A549 (cell line): ENCODE results near the gene EPHB1. TPM values are rescaled to one million over a fixed set of nuclear protein-coding genes. Genes with fewer than 3 reads are reported as not detected.

Experiments used
- ATAC-seq, 2 experiments: fragments of 200-7000 bp in 1 of 2; fragments of >200 bp in 1 of 2; cut with Nextera tagmentation in 1 of 2; cut with Tn5 transposase in 1 of 2; 3 replicates each; pipeline versions ENCODE4 v1.8.0 to v1.9.1; 2018 to 2020; ENCODE audit warnings: mild to moderate bottlenecking in 1 of 2, moderate library complexity in 1 of 2
- CTCF ChIA-PET: fragments of 300-600 bp; sonication (Branson Sonifier 250); formaldehyde crosslinking; extraction: SDS; loops from one replicate; lab custom pipeline; 2021; ENCODE audit warnings: antibody characterized with exemption, inconsistent platforms; lab: Yijun Ruan, JAX
- POLR2A ChIA-PET: fragments of 350-600 bp; formaldehyde crosslinking; extraction: SDS; loops from one replicate; lab custom pipeline; 2021; ENCODE audit warnings: antibody characterized with exemption, inconsistent platforms; lab: Yijun Ruan, JAX
- DNase-seq, 2 experiments: peaks; one replicate each; pipeline versions ENCODE4 v3.0.0 to v3.0.0-alpha.2; 2011 to 2016; ENCODE audit warnings: low read depth in 1 of 2, low spot score in 1 of 2
- FAIRE-seq: peaks from 2 replicates; lab custom pipeline; 2011; peaks lifted over from hg19 to GRCh38; lab: Jason Lieb, UNC
- H3K27ac ChIP-seq, 2 experiments: fragments of >200 bp; sonication (Bioruptor Twin); formaldehyde crosslinking; 3 replicates each; pipeline ENCODE4 v1.5.1; 2016 to 2017
- H3K4me1 ChIP-seq: fragments of >200 bp; sonication (Bioruptor Twin); formaldehyde crosslinking; 3 replicates; pipeline ENCODE4 v1.6.1; 2016
- H3K4me2 ChIP-seq: fragments of >200 bp; sonication (Bioruptor Twin); formaldehyde crosslinking; 3 replicates; pipeline ENCODE4 v1.6.1; 2016
- H3K4me3 ChIP-seq: fragments of >200 bp; sonication (Bioruptor Twin); formaldehyde crosslinking; 3 replicates; pipeline ENCODE4 v1.5.1; 2016
- H3K9me3 ChIP-seq: fragments of >200 bp; sonication (Bioruptor Twin); formaldehyde crosslinking; 3 replicates; pipeline ENCODE4 v1.6.1; 2016
- EHMT2 ChIP-seq: fragments of 200-600 bp; sonication (generic); IDR thresholded peaks from 2 replicates; pipeline ENCODE4 v1.6.1; 2016; ENCODE audit warnings: antibody characterized with exemption, low read depth, mild to moderate bottlenecking, moderate library complexity
- ESRRA ChIP-seq: fragments of 150-350 bp; IDR thresholded peaks from 2 replicates; pipeline ENCODE4 v1.6.1; 2014; ENCODE audit warnings: mild to moderate bottlenecking, low read length, borderline replicate concordance
- FOXS1 ChIP-seq: fragments of 250-450 bp; sonication (Bioruptor Pico); IDR thresholded peaks from 2 replicates; pipeline ENCODE4 v1.5.0; 2020; ENCODE audit warnings: mild to moderate bottlenecking, moderate library complexity
- HOXA7 ChIP-seq: fragments of 250-450 bp; sonication (Bioruptor Pico); IDR thresholded peaks from 2 replicates; pipeline ENCODE4 v1.5.0; 2020; ENCODE audit warnings: mild to moderate bottlenecking, moderate library complexity
- KDM5A ChIP-seq: fragments of 200-600 bp; sonication (generic); IDR thresholded peaks from 2 replicates; pipeline ENCODE4 v1.6.1; 2016; ENCODE audit warnings: antibody characterized with exemption, mild to moderate bottlenecking
- MAZ ChIP-seq: fragments of 150-350 bp; IDR thresholded peaks from 2 replicates; pipeline ENCODE4 v1.6.1; 2014; ENCODE audit warnings: antibody characterized with exemption, low read depth, low read length, borderline replicate concordance
- MYC ChIP-seq: IDR thresholded peaks from 2 replicates; pipeline ENCODE4 v1.6.1; 2012; ENCODE audit warnings: mild to moderate bottlenecking, inconsistent platforms, low read length, improper control_type of control experiment, borderline replicate concordance
- POLR2A ChIP-seq: IDR thresholded peaks from 2 replicates; pipeline ENCODE4 v1.6.1; 2012; ENCODE audit warnings: mild to moderate bottlenecking, low read length
- RAD21 ChIP-seq, 2 experiments: fragments of >200 bp in 1 of 2; sonication (Bioruptor Twin) in 1 of 2; formaldehyde crosslinking in 1 of 2; IDR thresholded peaks in 1 of 2; conservative IDR thresholded peaks in 1 of 2; 2 replicates in 1 of 2; 3 replicates in 1 of 2; pipeline ENCODE4 v1.6.1; 2012 to 2018; ENCODE audit warnings: inconsistent platforms in 1 of 2
- RARB ChIP-seq: fragments of 250-450 bp; sonication (Bioruptor Pico); IDR thresholded peaks from 2 replicates; pipeline ENCODE4 v1.8.0; 2021; ENCODE audit warnings: mild to moderate bottlenecking, moderate library complexity
- SMC3 ChIP-seq: fragments of >200 bp; sonication (Bioruptor Twin); formaldehyde crosslinking; IDR thresholded peaks from 3 replicates; pipeline ENCODE4 v1.6.1; 2018; ENCODE audit warnings: inconsistent platforms
- ZFP36 ChIP-seq: fragments of 450-650 bp; IDR thresholded peaks from 2 replicates; pipeline ENCODE4 v1.6.1; 2014; ENCODE audit warnings: borderline replicate concordance; ENCODE audit not compliant: partially characterized antibody
- WGBS: methylation state at CpG from one replicate; pipeline ENCODE4 v1.1.6; 2017; ENCODE audit errors: missing lambda C conversion rate; 5-methylcytosine and 5-hydroxymethylcytosine counted together
- polyA plus RNA-seq, 4 experiments: library from polyadenylated mRNA; depleted of rRNA in 3 of 4; stranded (reverse); fragments of >200 nt; fragmentation: RNase III in 1 of 4; extraction: RNeasy Plus Mini Kit Qiagen cat#74134 plus additional on column Dnase treatment in 1 of 4; gene quantifications; 2 replicates in 3 of 4; 3 replicates in 1 of 4; pipeline ENCODE4 v1.2.3, GENCODE V29; 2011 to 2017
- TF ChIP-seq, protein P1 (sequence below): fragments of 200-600 bp; sonication (generic); IDR thresholded peaks from 2 replicates; pipeline ENCODE4 v1.6.1; 2016; ENCODE audit warnings: antibody characterized with exemption, mild to moderate bottlenecking, moderate library complexity
- TF ChIP-seq, protein P2 (sequence below): fragments of 150-350 bp; IDR thresholded peaks from 2 replicates; pipeline ENCODE4 v1.6.1; 2014; ENCODE audit warnings: low read depth, mild to moderate bottlenecking, low read length
- TF ChIP-seq, protein P3 (sequence below): IDR thresholded peaks from 2 replicates; pipeline ENCODE4 v1.6.1; 2012
- TF ChIP-seq, protein P4 (sequence below): fragments of >200 bp; sonication (Bioruptor Twin); formaldehyde crosslinking; IDR thresholded peaks from 3 replicates; pipeline ENCODE4 v1.6.1; 2016

The EPHB1 gene
- polyA plus RNA-seq, 2 of the 4 experiments (the other 2 are of a cell fraction) = 0.18 to 0.21 TPM

DNA sequence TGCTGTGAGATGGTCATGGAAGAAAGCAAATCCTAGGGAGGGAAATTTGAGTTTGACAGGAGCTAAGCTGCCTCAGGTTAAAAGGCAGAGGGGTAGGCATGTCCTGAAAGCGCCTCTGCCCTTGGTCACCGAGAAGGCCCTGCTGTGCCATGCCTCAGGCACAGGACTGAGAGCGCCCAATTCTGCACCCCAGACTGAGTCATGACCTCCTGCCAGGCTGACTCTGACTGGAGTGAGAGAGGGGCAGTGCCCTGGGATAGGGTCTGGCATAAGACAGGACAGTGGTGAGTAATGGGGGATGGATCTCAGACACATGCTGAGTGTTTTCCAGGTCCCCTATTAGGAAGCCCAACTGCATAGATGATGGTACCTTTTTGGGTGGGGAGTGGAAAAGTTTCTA is 44.4 kb downstream of the EPHB1 start:
- ChIA-PET POLR2A (no interaction called here), CTCF (interaction anchor here (1.6 kb wide), 1 partner anchor 8 kb away, joined by 6 read pairs; no protein-coding TSS in a partner anchor)
- no peak overlapping the region for H3K4me3 ChIP-seq
- no peak overlapping the region for H3K4me2 ChIP-seq
- H3K4me1 ChIP-seq = no peaks in the 10 kb centered on the region
- H3K9me3 ChIP-seq = no peaks in the 10 kb centered on the region
- DNase-seq (no peak), FAIRE-seq (no peak), ATAC-seq (no peak)
- 13% methylated on average over 3 of the region's 3 CpGs for WGBS
- TF ChIP-seq MAZ (no peak), ZFP36 (no peak), RARB (CRISPR knock-in tag) (no peak), RAD21 (conservative IDR thresholded peaks at IDR 0.05 in 1 of 2, IDR thresholded peaks at IDR 0.05 in 1 of 2) (no peak), EHMT2 (no peak), HOXA7 (CRISPR knock-in tag) (no peak), FOXS1 (no peak), ESRRA (no peak), MYC (no peak), SMC3 (no peak), KDM5A (no peak), POLR2A (no peak)
- TF ChIP-seq, protein P1, sequence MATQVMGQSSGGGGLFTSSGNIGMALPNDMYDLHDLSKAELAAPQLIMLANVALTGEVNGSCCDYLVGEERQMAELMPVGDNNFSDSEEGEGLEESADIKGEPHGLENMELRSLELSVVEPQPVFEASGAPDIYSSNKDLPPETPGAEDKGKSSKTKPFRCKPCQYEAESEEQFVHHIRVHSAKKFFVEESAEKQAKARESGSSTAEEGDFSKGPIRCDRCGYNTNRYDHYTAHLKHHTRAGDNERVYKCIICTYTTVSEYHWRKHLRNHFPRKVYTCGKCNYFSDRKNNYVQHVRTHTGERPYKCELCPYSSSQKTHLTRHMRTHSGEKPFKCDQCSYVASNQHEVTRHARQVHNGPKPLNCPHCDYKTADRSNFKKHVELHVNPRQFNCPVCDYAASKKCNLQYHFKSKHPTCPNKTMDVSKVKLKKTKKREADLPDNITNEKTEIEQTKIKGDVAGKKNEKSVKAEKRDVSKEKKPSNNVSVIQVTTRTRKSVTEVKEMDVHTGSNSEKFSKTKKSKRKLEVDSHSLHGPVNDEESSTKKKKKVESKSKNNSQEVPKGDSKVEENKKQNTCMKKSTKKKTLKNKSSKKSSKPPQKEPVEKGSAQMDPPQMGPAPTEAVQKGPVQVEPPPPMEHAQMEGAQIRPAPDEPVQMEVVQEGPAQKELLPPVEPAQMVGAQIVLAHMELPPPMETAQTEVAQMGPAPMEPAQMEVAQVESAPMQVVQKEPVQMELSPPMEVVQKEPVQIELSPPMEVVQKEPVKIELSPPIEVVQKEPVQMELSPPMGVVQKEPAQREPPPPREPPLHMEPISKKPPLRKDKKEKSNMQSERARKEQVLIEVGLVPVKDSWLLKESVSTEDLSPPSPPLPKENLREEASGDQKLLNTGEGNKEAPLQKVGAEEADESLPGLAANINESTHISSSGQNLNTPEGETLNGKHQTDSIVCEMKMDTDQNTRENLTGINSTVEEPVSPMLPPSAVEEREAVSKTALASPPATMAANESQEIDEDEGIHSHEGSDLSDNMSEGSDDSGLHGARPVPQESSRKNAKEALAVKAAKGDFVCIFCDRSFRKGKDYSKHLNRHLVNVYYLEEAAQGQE = no peak
- TF ChIP-seq, protein P2, sequence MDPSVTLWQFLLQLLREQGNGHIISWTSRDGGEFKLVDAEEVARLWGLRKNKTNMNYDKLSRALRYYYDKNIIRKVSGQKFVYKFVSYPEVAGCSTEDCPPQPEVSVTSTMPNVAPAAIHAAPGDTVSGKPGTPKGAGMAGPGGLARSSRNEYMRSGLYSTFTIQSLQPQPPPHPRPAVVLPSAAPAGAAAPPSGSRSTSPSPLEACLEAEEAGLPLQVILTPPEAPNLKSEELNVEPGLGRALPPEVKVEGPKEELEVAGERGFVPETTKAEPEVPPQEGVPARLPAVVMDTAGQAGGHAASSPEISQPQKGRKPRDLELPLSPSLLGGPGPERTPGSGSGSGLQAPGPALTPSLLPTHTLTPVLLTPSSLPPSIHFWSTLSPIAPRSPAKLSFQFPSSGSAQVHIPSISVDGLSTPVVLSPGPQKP = no peak
- TF ChIP-seq, protein P3, sequence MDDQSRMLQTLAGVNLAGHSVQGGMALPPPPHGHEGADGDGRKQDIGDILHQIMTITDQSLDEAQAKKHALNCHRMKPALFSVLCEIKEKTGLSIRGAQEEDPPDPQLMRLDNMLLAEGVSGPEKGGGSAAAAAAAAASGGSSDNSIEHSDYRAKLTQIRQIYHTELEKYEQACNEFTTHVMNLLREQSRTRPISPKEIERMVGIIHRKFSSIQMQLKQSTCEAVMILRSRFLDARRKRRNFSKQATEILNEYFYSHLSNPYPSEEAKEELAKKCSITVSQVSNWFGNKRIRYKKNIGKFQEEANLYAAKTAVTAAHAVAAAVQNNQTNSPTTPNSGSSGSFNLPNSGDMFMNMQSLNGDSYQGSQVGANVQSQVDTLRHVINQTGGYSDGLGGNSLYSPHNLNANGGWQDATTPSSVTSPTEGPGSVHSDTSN = no peak
- TF ChIP-seq, protein P4, sequence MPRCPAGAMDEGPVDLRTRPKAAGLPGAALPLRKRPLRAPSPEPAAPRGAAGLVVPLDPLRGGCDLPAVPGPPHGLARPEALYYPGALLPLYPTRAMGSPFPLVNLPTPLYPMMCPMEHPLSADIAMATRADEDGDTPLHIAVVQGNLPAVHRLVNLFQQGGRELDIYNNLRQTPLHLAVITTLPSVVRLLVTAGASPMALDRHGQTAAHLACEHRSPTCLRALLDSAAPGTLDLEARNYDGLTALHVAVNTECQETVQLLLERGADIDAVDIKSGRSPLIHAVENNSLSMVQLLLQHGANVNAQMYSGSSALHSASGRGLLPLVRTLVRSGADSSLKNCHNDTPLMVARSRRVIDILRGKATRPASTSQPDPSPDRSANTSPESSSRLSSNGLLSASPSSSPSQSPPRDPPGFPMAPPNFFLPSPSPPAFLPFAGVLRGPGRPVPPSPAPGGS = no peak
- TF ChIP-seq, all 56 proteins: peak for 0
- no peak overlapping the region for H3K27ac ChIP-seq

DNA sequence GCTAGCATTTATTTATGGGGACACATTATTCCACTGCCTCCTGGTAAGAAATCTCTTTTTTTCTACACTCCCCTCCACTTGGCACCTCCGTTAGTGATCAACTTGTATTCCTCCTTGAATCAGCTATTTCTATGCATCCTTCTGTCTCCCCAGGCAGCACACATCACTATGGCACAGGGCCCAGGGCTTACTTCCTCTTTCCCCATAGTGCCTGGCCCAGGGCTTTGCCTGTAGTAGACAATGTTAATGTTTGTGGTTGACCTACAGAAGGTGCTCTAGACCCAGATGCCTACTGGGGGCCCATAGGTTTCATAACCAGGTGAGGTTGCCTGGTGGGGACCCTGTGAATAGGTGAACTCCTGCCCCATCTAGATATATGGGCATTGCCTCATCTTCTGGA is 44.9 kb downstream of the EPHB1 start:
- Histone ChIP-seq H3K4me2 (no peak overlapping the region), H3K27ac (no peak overlapping the region), H3K4me1 (no peaks in the 10 kb centered on the region), H3K9me3 (no peaks in the 10 kb centered on the region), H3K4me3 (no peak overlapping the region)
- DNase-seq (no peak), ATAC-seq (no peak), FAIRE-seq (no peak)
- TF ChIP-seq, protein P1 = no peak
- POLR2A ChIA-PET = no interaction called here
- CTCF ChIA-PET = interaction anchor here (0.7 to 1.6 kb wide), 3 partner anchors 9 to 239 kb away, joined by 3 to 6 read pairs (median 3); no protein-coding TSS in a partner anchor
- 0% methylated on average over 1 of the region's 1 CpG for WGBS
